ENCODE data around the gene SPATA31D3. TPM values are rescaled to one million over a fixed set of nuclear protein-coding genes. Genes with fewer than 3 reads are reported as not detected.
A peak's percentile ranks its signal among the peaks of the same experiment; 100 is the strongest.
"Not testable (repeated sequence)": the region's sequence is repeated elsewhere in the genome, so short reads cannot be mapped to it uniquely, and the experiment has no call there.

Gene SPATA31D3
- total RNA-seq, 1 experiment from 2014 or later, result not detected

GRCh38 chr9:81976351-81976750 is 33.1 kb downstream of the SPATA31D3 start:
- DNase-seq (ENCODE audit: low read depth), result no peak

GRCh38 chr9:81979196-81979595 is 35.9 kb downstream of the SPATA31D3 start:
- no peak for DNase-seq (ENCODE audit: low read depth)

GRCh38 chr9:81980568-81980967 is 37.3 kb downstream of the SPATA31D3 start:
- DNase-seq (ENCODE audit: low read depth), result no peak

- no peak for DNase-seq (ENCODE audit: low read depth)
Observed at GRCh38 chr9:81981883-81982282, 38.6 kb downstream of the SPATA31D3 start.

GRCh38 chr9:81984928-81985327 is 41.6 kb downstream of the SPATA31D3 start:
- DNase-seq (ENCODE audit: low read depth), result peak; percentile 19

- DNase-seq (ENCODE audit: low read depth), result no peak
Observed at GRCh38 chr9:81986051-81986450, 42.8 kb downstream of the SPATA31D3 start.

GRCh38 chr9:81988472-81988871 is 45.2 kb downstream of the SPATA31D3 start, which contains the start of gene SPATA31D1:
TSS of gene SPATA31D1 (plus strand) at chr9:81988772. CDS start at chr9:81988819, 47 bp downstream.
- DNase-seq (ENCODE audit: low read depth), result not testable (repeated sequence)

- DNase-seq (ENCODE audit: low read depth), result no peak
Observed at GRCh38 chr9:81989700-81990099, 46.4 kb downstream of the SPATA31D3 start.

- peak; percentile 37 for DNase-seq (ENCODE audit: low read depth)
Observed at GRCh38 chr9:81993656-81994055, 50.4 kb downstream of the SPATA31D3 start.

Other genes starting within 250 kb of the SPATA31D3 start
- gene SPATA31D4, start 15.1 kb upstream of the SPATA31D3 start, total RNA-seq (2014; rRNA removed; shearing (Covaris generic)), result not detected in 2 replicates
- not detected in 2 replicates for gene SPATA31D1, start 45.3 kb downstream of the SPATA31D3 start, total RNA-seq (2014; rRNA removed; shearing (Covaris generic))

Measured in HT1080 (cell line).